Uterus (tissue), 4 donors: ENCODE measurements around the gene OR5M8. TPM values are rescaled to one million over a fixed set of nuclear protein-coding genes. Genes with fewer than 3 reads are reported as not detected.

Experiments
- DNase-seq, 2 donors: peaks; one replicate each; pipeline ENCODE4 v3.0.0-alpha.2; 2019 to 2020
- H3K27ac ChIP-seq, 2 donors: fragments of 200-600 bp; sonication (generic); 1 replicate in 1 of 2; 2 replicates in 1 of 2; pipeline ENCODE4 v1.5.1; 2016 to 2018
- H3K27me3 ChIP-seq, 2 donors: fragments of 200-600 bp; sonication (generic); one replicate each; pipeline ENCODE4 v1.5.1; 2018 to 2019; ENCODE audit warnings: control low read depth in 1 of 2
- H3K36me3 ChIP-seq, 2 donors: fragments of 200-600 bp; sonication (generic); one replicate each; pipeline ENCODE4 v1.5.1; 2019; ENCODE audit warnings: control low read depth in 1 of 2
- H3K4me1 ChIP-seq, 2 donors: fragments of 200-600 bp; sonication (generic); one replicate each; pipeline ENCODE4 v1.5.1; 2018 to 2019; ENCODE audit warnings: control low read depth in 1 of 2
- H3K4me3 ChIP-seq, 2 donors: fragments of 200-600 bp; sonication (generic); 1 replicate in 1 of 2; 2 replicates in 1 of 2; pipeline ENCODE4 v1.5.1; 2018 to 2019; ENCODE audit warnings: mild to moderate bottlenecking in 1 of 2
- H3K9me3 ChIP-seq, 2 donors: fragments of 200-600 bp; sonication (generic); one replicate each; pipeline ENCODE4 v1.5.1; 2019; ENCODE audit warnings: control low read depth in 1 of 2
- POLR2A ChIP-seq, 2 donors: fragments of 450-650 bp; IDR thresholded peaks; one replicate each; pipeline ENCODE4 v1.6.1; 2016; ENCODE audit warnings: antibody characterized with exemption in 2 of 2, mild to moderate bottlenecking in 1 of 2, moderate library complexity in 1 of 2
- intact Hi-C: fragments of 100-400 bp; cut with DNase I; formaldehyde crosslinking; loops from one replicate; pipeline ENCODE4 v1.15.1; 2023; ENCODE audit warnings: low total_unique reads
- total RNA-seq, 4 donors: library from RNA; depleted of rRNA in 3 of 4; stranded (reverse); fragments of >200 nt in 3 of 4; gene quantifications; one replicate each; pipeline versions ENCODE4 v1.1.0 to v1.2.4, GENCODE V29; 2014 to 2023
- TF ChIP-seq, protein P1 (sequence below), 4 experiments: fragments of 200-600 bp in 2 of 4; fragments of 450-650 bp in 2 of 4; sonication (generic) in 2 of 4; IDR thresholded peaks; one replicate each; pipeline ENCODE4 v1.5.1; 2016 to 2019; ENCODE audit warnings: antibody characterized with exemption in 4 of 4, mild to moderate bottlenecking in 2 of 4, moderate library complexity in 1 of 4
- donor health status: DM: yes; HTN: yes; CAD: no.

Gene OR5M8
- total RNA-seq, result not detected

DNA sequence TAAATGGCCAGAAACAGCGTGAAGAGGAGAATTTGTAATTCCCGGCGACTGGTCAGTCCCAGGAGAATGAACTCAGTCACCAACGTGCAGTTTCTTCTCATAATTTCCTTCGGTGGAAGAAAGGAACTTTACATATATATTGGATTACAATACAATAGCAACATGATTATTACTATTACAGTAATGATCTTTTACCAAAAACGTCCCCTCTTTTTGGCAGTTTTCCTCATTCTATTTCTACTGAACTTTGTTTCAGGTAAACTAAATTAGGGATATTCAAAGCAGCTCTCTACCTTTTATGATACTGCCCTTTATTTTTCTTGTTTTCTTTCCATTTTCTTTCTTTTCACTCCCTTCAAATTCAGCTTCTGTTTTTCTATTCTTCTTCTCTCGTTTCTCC, at the start of gene OR5M8:
Gene OR5M8, minus strand, starts transcription at position 101 of the 400 bp plus-strand sequence. Its CDS starts 0 bp downstream, at position 101.
- Histone ChIP-seq H3K4me3 (no peak within 1 kb of the TSS), H3K36me3 (no peaks in the 10 kb centered on the region), H3K4me1 (no peaks in the 10 kb centered on the region), H3K9me3 (no peaks in the 10 kb centered on the region), H3K27me3 (no peaks in the 10 kb centered on the region), H3K27ac (no peak within 1 kb of the TSS)
- intact Hi-C loops, result no loop called here
- TF ChIP-seq, protein P1, sequence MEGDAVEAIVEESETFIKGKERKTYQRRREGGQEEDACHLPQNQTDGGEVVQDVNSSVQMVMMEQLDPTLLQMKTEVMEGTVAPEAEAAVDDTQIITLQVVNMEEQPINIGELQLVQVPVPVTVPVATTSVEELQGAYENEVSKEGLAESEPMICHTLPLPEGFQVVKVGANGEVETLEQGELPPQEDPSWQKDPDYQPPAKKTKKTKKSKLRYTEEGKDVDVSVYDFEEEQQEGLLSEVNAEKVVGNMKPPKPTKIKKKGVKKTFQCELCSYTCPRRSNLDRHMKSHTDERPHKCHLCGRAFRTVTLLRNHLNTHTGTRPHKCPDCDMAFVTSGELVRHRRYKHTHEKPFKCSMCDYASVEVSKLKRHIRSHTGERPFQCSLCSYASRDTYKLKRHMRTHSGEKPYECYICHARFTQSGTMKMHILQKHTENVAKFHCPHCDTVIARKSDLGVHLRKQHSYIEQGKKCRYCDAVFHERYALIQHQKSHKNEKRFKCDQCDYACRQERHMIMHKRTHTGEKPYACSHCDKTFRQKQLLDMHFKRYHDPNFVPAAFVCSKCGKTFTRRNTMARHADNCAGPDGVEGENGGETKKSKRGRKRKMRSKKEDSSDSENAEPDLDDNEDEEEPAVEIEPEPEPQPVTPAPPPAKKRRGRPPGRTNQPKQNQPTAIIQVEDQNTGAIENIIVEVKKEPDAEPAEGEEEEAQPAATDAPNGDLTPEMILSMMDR (IDR thresholded peaks at IDR 0.05), result no peak
- no peak for TF ChIP-seq POLR2A (IDR thresholded peaks at IDR 0.05)
- no peak for DNase-seq

DNA sequence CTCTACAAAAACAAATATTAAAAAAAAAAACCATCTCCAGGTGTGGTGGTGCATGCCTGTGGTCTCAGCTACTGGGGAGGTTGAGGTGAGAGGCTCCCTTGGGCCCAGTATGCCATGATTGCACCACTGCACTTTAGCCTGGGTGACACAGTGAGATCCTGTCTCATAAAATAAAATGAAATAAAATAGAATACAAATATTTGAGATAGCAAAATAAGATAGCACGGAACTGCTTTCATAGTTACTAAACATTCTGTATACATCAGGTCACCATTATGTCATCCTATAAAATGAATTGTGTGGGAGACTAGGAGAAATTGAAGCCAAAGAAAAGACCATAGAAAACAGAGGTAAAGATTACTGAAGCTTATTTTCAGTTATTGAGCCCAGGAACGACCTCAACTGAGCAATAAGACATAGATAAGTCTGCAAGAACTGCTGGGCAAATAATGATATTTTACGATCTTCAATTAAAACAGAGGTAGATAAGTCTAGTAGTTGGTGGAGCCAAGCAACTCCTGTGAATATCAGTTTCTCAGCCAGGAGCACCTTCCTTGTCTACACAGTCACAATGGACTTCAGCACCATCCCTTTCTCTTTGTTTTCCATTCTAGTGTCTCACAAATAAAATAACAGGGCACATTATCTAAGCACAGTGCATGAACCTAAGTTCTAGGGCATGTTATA, 42.0 kb upstream of the OR5M8 start:
- no peaks in the 10 kb centered on the region for H3K27me3 ChIP-seq
- H3K4me3 ChIP-seq, result no peak overlapping the region
- no peak for TF ChIP-seq POLR2A (IDR thresholded peaks at IDR 0.05)
- TF ChIP-seq, protein P1 (IDR thresholded peaks at IDR 0.05), result no peak
- no peaks in the 10 kb centered on the region for H3K4me1 ChIP-seq
- H3K27ac ChIP-seq, result no peak overlapping the region
- intact Hi-C loops, result no loop called here
- no peak for DNase-seq
- no peaks in the 10 kb centered on the region for H3K36me3 ChIP-seq
- no peaks in the 10 kb centered on the region for H3K9me3 ChIP-seq

DNA sequence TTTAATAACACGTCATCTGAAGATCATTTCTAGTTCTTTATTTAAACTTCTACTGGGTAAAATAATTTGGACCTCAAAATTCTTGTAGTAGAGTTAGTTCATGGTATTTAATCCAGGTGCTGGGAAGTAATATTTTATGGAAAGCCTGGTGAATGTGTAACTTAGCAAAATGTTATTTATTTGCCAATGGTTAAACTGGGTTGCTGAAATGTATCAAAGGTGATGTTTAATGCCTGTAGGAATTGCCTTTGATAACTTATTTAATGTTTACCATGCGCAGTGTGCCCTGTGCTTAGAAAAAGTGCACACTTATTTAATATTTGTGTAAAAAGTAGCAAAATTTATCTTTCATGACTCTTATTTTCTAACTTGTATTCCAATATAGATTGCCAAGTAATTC, 40.7 kb upstream of the OR5M8 start:
- Histone ChIP-seq H3K4me1 (no peaks in the 10 kb centered on the region), H3K27ac (no peak overlapping the region), H3K4me3 (no peak overlapping the region), H3K9me3 (no peaks in the 10 kb centered on the region), H3K27me3 (no peaks in the 10 kb centered on the region), H3K36me3 (no peaks in the 10 kb centered on the region)
- TF ChIP-seq, protein P1 (IDR thresholded peaks at IDR 0.05), result no peak
- TF ChIP-seq POLR2A (IDR thresholded peaks at IDR 0.05), result no peak
- no peak for DNase-seq
- intact Hi-C loops, result no loop called here

DNA sequence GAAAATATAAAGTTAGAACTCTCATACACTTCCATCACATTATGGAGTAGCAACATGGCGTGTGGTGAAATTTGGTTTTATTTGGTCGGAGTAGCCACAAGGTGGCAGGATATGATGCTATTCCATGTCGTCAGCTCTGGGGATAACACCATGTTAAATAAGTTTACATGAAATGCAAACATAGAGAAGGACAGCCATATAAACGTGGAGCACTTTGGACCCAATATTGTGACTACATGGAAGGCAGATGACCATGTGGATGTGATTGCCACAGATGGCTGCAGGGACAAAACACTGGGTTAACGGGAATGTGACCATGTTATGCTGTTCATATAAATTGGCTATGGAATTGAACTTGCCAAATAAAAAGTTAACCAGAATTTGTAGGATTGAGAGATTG, 30.8 kb upstream of the OR5M8 start:
- Histone ChIP-seq H3K27ac (no peak overlapping the region), H3K27me3 (no peaks in the 10 kb centered on the region), H3K9me3 (no peaks in the 10 kb centered on the region), H3K36me3 (no peaks in the 10 kb centered on the region), H3K4me3 (no peak overlapping the region), H3K4me1 (no peaks in the 10 kb centered on the region)
- intact Hi-C loops, result no loop called here
- no peak for DNase-seq
- TF ChIP-seq, protein P1 (IDR thresholded peaks at IDR 0.05), result no peak
- no peak for TF ChIP-seq POLR2A (IDR thresholded peaks at IDR 0.05)

DNA sequence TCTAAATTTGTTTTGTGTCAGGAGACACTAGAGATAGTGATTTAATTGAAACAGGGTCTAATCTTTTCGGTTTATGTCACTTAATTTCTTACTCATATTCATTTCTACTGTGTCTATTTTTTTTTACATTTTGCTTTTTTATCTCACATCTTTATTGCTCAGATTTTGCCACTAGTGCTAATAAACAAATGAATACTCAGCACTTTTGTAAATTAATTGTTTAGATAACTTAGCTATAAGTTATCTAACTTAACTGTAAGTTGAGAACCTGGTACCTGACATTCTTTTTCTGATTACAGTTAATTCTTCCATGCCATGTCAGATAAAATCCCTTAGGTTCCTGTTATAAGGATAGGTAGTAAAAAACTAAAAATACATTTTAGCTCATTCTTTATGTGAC, 22.1 kb upstream of the OR5M8 start:
- TF ChIP-seq POLR2A (IDR thresholded peaks at IDR 0.05), result no peak
- TF ChIP-seq, protein P1 (IDR thresholded peaks at IDR 0.05), result no peak
- Histone ChIP-seq H3K9me3 (no peaks in the 10 kb centered on the region), H3K27me3 (no peaks in the 10 kb centered on the region), H3K36me3 (no peaks in the 10 kb centered on the region), H3K27ac (no peak overlapping the region), H3K4me3 (no peak overlapping the region), H3K4me1 (no peaks in the 10 kb centered on the region)
- intact Hi-C loops, result no loop called here
- DNase-seq, result no peak
